ENCODE measurements around the gene IL23R.

The IL23R gene

DNA sequence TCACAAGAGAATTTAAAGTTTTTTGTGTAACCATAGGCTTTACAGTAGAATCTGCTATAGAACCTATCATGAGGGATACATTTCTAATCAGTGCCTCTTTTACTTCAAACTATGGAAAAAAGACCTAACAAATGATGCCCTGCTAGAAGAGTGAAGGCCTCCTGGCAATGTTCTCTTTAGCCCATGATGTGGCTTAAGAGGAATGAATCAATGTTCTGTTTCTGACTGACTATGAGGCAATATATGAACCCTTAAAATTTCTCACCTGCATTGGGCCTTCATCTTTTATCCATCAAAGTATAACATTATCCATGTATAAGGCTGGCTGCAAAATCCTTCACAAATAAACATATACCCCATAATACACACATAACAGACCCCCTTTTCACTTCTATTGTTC, 75.8 kb downstream of the IL23R start:
- DNase-seq (ENCODE audit: low read depth): no peak

DNA sequence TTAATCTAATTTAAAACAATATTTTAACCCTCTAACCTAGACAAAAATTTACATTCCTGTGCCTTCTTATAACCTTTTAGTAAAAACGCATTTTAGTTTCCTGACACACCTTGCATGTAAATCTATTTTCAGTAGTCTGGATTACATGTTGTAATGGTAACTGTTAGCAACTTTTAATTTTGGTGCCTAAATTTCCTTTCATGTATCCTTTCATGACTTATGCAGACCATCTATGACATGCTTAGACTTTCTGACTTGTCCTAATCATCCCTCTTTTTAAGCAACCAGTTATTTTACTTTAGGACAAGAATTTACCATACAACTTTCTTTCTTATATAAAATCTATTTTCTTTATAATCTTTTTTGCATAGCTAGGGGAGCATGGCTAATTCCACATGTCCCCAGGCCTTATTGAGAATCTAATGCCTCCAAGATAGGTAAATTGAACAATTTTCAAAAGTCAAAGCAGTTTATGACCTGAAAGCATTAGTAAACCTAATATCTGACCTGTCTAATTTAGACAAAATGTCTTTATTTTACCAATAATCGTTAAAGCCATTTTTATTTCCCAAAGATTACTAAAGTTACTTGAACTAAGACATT, 83.9 kb downstream of the IL23R start:
- DNase-seq (ENCODE audit: low read depth): no peak

DNA sequence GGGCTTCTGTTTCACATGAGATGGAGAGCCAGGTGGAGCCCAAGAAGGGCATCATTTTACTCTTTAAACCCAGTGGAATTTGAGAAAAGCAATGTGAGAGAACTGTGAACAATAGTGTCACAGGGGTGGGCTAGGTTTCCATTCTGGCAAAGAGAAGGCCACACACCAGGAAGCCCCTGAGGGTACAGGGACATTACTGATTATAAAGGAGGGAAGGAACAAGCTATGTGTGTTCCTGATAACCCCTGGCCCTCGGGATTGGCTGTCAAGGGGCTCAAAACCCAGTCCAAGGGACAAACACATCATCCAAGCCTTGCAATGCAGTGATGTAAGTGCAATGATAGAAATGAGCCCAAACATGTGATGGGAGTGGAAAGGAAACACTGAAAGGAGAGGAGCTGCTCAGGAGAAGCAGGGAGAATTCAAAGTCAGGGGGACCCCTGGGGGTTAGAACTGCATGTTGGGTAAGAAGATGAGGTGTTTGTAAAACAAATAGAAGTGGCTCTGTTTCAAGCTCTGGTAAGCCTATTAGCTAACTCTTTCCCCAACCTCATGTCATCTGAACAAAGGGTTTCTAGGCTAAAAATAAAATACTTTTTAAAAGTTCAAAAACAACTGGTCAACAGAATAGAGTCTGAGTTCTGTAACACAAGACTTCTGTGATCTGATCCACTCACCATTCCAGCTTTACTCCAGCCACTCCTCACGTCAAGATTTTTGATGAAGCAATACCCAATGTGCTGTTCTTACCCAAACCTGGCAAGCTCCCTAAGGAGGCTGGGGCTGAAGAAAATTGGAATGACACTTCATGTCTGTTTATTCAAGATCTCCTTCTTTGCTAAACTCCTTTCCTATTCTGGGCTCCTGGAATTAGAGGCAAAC, 90.3 kb downstream of the IL23R start:
- no peak for DNase-seq (ENCODE audit: low read depth)

DNA sequence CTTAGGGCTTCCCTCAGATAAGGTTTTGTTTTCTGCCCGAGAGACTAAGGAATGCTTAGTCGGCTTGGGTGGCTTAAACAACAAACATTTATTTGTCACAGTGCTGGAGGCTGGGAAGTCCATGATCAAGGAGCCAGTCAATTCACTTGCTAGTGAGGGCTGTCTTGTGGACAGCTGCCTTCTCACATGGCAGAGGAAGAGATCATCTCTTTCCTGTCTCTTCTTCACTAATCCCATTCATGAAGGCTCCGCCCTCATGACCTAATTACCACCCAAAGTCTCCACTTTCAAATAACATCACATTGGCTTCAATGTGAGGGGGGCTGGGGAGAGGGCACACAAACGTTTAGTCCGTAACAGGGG, 90.9 kb downstream of the IL23R start:
- DNase-seq (ENCODE audit: low read depth): no peak

DNA sequence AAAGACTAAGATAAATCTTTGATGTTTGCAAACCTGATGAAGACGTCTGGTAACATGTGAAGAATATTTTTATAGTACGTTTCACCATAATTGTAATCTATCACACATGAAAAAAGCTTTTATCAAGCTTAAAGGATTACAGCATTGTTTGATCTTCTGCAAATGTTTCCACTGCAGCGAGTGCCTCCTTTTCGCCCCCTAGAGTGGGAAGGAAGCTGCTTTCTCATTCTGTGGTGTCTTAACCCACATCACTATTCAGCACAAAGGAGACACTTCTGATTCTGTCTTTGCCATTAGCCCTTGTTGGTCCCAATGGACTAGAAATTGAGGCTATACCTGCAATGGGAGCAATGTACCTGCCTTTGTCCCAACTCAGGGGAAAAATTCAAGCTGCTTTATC, 95.4 kb downstream of the IL23R start:
- DNase-seq (ENCODE audit: low read depth): peak; percentile 2

DNA sequence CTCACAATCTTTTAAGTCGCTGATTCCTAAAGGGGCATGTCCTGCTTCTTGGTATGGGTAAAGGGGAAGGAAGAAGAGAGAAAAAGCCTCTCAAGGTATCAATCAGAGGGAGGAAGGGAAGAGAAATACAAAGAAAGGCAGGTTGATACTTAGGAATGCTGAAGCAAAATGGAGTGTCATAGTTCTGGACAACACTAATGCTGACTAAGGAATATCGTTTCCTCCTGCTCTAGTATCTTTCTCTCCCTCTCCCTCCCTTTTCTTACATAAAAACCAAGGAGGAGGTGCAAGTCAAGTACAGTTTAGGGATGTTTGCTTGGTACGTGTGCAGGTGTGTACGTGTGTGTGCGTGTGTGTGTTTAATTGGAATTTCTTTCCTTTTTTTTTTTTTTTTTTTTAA, 96.5 kb downstream of the IL23R start:
- DNase-seq (ENCODE audit: low read depth): no peak

DNA sequence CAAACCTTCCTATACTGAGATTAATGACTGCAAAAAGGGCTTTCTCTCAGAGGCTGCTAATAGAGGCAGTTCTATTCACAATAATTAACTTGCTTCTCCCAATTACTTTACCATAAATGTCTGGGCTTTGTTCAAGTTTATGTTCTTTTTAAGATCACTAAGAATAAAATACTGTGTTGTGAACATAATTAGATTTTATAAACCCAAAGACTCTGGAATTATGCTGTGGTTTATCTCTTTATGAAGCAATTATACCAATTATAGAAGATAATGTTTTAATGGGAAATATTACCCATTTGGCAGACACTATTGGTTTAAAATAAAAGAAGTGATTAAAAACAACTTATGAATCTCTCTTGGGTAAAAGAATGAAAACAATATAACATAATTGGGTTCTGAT, 97.9 kb downstream of the IL23R start:
- DNase-seq (ENCODE audit: low read depth): no peak

DNA sequence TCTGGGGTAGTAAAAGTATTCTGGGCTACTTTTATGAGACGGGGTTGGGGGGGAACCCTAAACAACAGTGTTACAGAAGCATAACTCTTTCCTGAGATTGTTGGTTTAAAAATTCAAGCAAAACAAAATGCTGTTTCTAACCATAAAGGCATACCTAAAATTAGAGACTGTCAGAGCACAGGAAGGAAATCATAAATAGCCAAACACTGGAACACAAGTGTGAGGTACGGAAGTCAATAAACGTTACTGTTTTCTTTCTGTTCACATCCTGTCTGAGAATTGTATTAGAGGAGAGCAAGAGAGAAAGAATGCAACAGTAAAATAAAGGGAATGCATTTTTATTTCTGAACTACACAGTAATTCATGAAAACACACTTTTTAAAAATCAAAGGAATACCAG, 98.6 kb downstream of the IL23R start:
- no peak for DNase-seq (ENCODE audit: low read depth)

DNA sequence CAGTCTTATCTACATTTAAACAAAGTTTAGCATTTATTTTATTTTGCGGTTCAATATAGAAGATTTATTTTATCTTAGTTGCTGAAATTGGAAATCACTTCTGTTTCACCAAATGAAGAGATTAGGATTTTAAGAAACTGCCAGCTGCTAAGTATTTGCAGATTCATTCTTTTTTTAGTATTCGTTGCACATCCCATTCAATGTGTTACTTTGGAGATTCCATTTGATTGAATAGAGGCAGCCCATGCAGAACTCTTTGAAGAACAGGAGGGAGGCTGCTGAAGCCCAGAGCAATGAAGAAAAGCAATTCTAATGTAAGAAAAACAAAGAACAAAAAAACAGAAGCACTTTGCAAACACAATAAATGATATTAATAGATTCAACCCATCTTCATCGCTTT, 102.8 kb downstream of the IL23R start:
- no peak for DNase-seq (ENCODE audit: low read depth)

DNA sequence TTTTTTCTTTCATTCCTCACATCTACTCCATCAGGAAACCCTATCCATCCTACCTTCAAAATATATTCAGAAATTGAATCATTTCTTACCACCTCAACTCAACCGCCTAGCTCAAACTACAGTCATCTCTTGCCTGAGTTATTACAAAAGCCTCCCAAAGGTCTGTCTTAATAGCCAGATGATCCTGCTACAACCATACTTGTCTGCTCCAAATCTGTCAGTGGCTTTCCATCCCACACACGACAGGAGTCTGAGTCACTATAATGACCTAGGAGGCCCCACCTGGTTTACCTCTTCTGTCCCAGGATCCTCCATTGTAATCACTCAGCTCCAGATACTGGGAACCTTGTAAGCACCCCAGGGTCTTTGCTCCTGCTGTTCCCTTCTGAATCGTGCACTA, 104.3 kb downstream of the IL23R start:
- no peak for DNase-seq (ENCODE audit: low read depth)

DNA sequence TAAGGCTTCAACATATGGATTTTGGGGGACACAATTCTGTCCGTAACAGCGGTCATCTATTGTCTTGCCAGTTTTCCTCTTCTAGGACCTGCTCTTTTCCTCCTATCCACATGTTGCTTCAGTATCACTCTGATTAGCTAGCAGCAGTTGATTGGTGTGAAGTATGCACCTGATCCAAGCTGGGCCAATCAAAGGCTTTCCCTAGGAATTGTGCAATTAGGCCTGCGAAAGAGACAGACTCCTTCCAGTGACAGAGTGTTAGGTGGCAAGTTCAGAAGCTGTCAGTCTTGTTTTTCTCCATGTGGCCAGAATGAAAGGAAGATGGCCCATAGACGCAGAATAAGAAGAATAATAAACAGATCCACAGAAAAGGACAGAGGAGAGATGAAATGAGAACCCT, 107.3 kb downstream of the IL23R start:
- DNase-seq (ENCODE audit: low read depth): no peak

DNA sequence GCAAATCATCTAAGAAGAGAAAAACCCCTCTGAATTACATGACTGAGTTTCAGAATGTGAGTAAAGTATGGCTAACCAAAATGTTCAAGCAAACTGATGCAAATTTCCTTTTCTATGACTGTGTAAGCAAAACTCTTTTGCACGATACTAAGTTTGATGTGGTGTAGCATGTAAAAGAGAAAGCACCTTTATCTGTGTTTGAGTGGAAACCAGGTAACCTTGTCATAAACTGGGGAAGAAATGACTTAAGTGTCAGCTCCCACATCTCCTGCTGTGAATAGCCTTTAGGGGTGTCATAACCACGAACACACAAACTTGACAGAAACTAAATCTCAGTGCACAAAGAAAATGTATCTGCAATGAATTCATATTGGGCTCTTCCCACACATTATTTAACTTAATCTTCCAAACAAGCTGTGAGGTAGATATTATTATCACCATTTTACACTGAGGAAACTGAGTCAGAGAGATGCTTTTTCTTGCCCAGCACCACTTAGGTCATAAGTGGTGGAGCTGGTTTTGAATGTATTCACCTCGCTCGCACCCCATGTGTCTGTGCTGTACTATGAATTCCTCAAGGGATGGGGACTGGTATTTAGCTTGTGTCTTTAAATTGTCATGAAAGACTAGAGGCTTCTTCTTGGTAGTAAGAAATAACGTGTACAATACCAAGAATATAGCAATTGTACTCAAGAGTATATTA, 108.5 kb downstream of the IL23R start:
- DNase-seq (ENCODE audit: low read depth): no peak

DNA sequence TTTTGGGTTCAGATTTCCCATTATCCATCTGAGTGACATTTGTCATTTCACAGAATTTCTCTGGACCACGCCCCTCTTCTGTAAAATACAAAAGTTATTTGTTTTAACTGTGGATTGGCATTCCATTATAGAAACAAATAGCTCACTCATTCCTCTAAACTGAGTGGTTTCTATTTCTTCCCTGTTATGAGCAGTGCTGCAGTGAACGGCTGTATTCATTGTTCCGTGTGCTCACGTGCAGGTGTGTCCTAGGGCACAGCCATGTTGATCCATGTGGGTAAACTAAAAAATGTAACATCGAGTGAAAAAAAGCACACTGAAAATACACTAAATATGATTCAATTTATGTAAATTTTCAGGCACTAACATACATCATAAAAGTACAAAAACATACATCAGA, 114.4 kb downstream of the IL23R start:
- no peak for DNase-seq (ENCODE audit: low read depth)

DNA sequence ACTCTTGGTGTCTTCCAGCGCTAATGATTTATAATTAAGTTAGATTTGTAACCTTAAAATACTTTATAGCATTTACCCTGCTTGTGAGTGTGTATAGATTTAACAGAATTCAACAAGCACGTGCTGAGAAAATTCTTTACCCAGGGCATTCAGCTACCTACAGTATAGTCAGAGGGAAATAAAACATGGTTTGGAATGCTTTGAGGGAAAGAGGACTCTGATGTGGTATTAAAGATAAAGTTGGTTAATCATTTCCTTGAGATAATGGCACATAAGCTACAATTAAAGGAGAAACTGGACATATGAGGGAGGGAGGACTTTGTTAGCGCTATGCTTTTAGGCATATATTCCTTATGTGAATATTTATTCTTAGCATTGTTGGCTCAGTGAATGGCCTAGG, 115.0 kb downstream of the IL23R start:
- DNase-seq (ENCODE audit: low read depth): no peak

DNA sequence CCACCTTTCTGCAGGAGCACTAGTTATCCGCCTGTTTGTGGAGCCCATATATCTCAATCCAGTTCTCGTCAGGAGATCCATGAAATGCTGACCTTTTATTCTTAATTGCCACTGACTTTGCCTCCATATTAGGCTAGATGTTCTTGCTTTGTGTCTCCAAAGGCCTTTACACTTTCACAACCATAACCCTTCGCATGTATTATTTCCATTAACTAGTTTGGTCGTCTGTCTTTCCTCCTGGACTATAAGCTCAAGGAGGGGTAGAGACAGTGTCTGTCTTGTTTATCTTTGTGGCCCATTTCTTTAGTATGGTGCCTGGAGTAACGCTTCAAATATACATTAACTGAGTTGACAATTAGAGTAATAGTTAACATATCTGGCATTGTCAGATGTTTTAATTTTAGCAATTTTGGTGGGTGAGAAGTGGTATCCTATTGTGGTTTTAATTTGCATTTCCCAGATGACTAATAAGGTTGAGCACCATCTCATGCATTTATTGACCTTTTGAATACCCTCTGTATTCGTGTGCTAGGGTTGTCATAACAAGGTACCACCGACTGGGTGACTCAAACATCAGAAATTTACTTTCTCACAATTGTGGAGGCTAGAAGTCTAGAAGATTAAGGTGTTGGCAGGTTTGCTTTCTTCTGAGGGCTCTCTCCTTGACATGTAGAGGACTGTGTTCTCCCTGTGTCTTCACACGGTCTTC, 119.7 kb downstream of the IL23R start:
- DNase-seq (ENCODE audit: low read depth): no peak

DNA sequence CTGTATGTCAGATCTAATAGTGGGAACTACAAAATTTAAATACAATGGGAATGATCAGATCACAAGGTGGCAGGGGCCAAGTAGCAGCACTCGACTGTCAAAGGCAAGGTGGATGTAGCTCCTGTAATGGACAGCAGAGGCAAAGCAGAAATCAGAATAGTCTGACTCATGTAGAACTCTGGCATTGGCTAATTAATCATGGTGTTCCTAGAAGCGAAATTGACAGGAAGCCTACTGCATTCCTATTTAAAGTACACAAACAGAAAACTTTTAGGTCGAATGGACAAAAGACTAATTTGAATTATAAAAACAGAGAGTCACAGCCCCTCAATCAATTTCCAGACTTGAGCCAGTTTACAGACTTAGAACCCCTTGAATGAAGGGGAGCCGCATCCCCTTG, 124.0 kb downstream of the IL23R start:
- DNase-seq (ENCODE audit: low read depth): no peak

DNA sequence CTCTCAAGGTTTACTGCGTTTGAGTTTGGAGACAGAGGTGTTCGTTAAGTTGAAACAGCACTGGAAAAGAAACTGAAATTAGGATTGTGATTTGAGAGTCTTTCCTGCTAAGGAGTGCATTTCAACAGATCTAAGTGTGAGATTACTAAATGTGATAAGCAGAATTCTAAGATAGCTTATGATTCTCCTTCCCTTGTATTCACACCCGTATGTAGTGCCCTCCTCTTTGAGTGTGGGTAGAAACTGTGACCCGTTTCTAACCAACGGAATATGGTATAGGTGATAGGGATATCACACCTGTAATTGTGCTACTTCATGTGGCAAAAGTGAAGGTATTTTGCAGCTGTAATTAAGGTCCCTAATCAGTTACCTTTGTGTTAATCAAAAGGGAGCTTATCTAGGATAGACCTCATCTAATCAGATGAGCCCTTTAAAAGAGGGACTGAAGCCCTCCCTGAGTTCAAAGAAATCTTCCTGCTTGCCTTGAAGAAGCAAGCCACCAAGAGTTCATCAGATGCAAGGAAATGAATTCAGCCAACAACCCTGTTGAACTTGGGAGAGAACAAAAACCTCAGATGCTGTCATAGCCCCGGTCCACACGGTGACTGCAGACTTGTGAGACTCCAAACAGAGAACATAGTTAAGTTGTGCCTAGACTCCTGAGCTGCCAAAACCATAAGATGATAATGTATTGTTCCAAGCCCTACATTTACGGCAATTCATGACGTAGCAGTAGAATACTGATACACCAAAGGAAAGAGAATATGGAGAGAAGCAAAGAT, 128.8 kb downstream of the IL23R start:
- DNase-seq (ENCODE audit: low read depth): no peak

DNA sequence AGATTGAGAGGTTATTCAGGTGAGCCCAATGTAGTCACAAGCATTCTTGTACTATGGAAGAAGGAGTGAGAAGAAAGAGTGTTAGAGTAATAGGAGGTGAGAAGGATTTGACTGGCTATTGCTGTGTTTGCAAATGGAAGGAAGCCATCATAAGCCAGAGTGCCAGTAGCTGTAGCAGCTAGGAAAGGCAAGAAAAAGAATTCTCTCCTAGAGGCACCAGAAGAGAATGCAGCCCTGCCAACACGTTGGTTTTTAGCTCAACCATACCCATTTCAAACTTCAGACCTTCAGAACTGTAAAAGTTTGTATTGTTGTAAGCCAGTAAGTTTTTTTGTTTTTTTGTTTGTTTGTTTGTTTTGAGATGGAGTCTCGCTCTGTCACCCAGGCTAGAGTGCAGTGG, 132.5 kb downstream of the IL23R start:
- no peak for DNase-seq (ENCODE audit: low read depth)

DNA sequence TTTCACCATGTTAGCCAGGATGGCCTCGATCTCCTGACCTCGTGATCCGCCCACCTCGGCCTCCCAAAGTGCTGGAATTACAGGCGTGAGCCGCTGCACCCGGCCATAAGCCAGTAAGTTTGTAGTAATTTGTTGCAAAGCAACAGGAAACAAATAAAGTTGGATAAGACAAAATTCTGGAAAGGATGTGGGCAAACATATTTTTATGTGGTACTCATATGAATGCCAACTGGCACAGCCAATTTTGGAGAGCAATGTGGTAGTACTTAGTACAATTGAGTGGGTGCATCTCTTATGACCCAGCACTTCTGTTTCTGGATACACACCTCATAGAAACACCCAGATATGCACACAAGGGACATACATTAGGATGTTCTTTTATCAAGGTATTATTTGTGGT, 133.0 kb downstream of the IL23R start:
- no peak for DNase-seq (ENCODE audit: low read depth)

DNA sequence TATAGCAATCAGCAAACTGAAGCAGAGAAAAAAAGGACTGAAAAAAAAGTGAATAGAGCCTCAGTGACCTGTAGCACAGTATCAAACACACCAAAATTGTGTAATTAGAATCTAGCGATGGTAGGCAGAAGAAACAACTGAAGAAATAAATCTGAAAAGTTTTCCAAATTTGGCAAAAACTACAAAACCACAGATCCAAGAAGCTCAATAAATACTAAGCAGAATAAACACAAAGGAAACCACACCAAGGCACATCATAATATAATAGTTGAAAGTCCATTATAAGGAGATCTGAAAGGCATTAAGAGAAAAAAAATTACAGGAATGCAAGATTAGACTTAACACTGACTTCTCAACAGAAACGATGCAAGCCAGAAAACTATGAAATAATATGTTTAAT, 134.3 kb downstream of the IL23R start:
- DNase-seq (ENCODE audit: low read depth): no peak

DNA sequence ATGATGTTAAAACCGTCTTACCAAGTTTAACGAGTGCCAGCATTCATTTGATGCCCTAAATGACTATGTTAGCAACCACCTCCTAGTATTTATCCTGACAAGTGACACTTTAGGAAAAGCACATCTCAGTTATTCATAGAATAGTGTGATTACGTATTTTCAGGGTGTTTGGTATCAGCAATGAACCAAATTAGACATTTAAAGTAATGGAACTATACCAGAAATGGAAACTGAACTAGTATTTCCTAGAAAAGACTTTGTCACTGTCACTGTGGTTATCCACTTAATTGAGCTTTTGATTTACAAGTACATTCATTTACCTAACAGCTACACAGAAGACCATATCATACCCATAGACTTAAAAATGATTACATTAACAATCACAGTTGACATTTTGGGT, 137.8 kb downstream of the IL23R start:
- DNase-seq (ENCODE audit: low read depth): no peak

DNA sequence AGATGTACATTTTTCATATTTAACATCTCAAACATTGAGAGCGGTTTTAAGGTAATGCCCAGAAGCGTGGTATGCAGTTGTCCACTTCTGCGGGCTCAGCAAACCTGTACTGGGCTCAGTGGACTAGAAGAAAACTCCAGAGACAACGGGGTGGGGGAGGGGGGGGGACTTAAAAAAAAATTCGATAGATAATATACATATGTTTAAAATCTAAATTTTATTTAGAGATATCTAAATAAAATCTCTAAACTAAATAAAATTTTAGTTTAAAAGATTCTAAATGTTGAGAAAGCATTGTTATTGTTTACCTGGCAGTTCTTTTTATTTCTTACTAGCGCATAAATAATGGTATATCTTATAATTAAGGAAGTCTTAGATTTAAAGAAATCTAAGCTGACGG, 140.3 kb downstream of the IL23R start:
- no peak for DNase-seq (ENCODE audit: low read depth)

All from stimulated activated CD8-positive, alpha-beta memory T cell treated with anti-CD3 and anti-CD28 coated beads, Interleukin-12 subunit alpha, Interleukin-12 subunit beta, amount 100 ng/mL, for 4 hours (primary cell).